Activated T-cell treated with anti-CD3 and anti-CD28 coated beads for 1 hour (primary cell): ENCODE results near the gene NAALADL2.
"Not testable (repeated sequence)": the region's sequence is repeated elsewhere in the genome, so short reads cannot be mapped to it uniquely, and the experiment has no call there.

Source experiments
- DNase-seq: peaks from one replicate; pipeline ENCODE4 v3.0.0-alpha.2; 2020; ENCODE audit warnings: low read depth

Gene NAALADL2

GRCh38 chr3:175422744-175423143 is 563.6 kb downstream of the NAALADL2 start:
- no peak for DNase-seq

- not testable (repeated sequence) for DNase-seq
These were observed 564.7 kb downstream of the NAALADL2 start for GRCh38 chr3:175423848-175424247.

GRCh38 chr3:175426805-175427204 is 567.7 kb downstream of the NAALADL2 start:
- no peak for DNase-seq

GRCh38 chr3:175428466-175428865 is 569.3 kb downstream of the NAALADL2 start:
- DNase-seq: no peak

GRCh38 chr3:175430983-175431773 is 572.0 kb downstream of the NAALADL2 start:
- no peak for DNase-seq

- DNase-seq: no peak
These were observed 573.4 kb downstream of the NAALADL2 start for GRCh38 chr3:175432376-175433025.

- no peak for DNase-seq
These were observed 574.0 kb downstream of the NAALADL2 start for GRCh38 chr3:175433026-175433674.

- DNase-seq: no peak
These were observed 575.4 kb downstream of the NAALADL2 start for GRCh38 chr3:175434561-175434960.

- no peak for DNase-seq
These were observed 584.5 kb downstream of the NAALADL2 start for GRCh38 chr3:175443682-175444081.

GRCh38 chr3:175445741-175446140 is 586.6 kb downstream of the NAALADL2 start:
- no peak for DNase-seq

GRCh38 chr3:175447521-175447920 is 588.4 kb downstream of the NAALADL2 start:
- DNase-seq: no peak

GRCh38 chr3:175453361-175453760 is 594.2 kb downstream of the NAALADL2 start:
- no peak for DNase-seq

GRCh38 chr3:175456466-175456865 is 597.3 kb downstream of the NAALADL2 start:
- no peak for DNase-seq

- no peak for DNase-seq
These were observed 598.2 kb downstream of the NAALADL2 start for GRCh38 chr3:175457301-175457700.

GRCh38 chr3:175460849-175461399 is 601.8 kb downstream of the NAALADL2 start:
- not testable (repeated sequence) for DNase-seq

GRCh38 chr3:175464362-175464761 is 605.2 kb downstream of the NAALADL2 start:
- no peak for DNase-seq

- no peak for DNase-seq
These were observed 610.0 kb downstream of the NAALADL2 start for GRCh38 chr3:175469124-175469523.

GRCh38 chr3:175475765-175476164 is 616.6 kb downstream of the NAALADL2 start:
- DNase-seq: no peak

GRCh38 chr3:175476489-175476888 is 617.4 kb downstream of the NAALADL2 start:
- DNase-seq: no peak

- DNase-seq: no peak
These were observed 618.6 kb downstream of the NAALADL2 start for GRCh38 chr3:175477651-175478224.

- DNase-seq: no peak
These were observed 619.2 kb downstream of the NAALADL2 start for GRCh38 chr3:175478301-175478700.

GRCh38 chr3:175479175-175479574 is 620.0 kb downstream of the NAALADL2 start:
- DNase-seq: no peak
